Dermis lymphatic vessel endothelial cell (primary cell): ENCODE data around the gene HSF5. TPM values are rescaled to one million over a fixed set of nuclear protein-coding genes. Genes with fewer than 3 reads are reported as not detected.

Experiments used
- total RNA-seq: library from RNA; depleted of rRNA; stranded (reverse); fragments of >200 nt; gene quantifications from 2 replicates; pipeline ENCODE4 v1.2.1, GENCODE V29; 2014

The HSF5 gene, protein sequence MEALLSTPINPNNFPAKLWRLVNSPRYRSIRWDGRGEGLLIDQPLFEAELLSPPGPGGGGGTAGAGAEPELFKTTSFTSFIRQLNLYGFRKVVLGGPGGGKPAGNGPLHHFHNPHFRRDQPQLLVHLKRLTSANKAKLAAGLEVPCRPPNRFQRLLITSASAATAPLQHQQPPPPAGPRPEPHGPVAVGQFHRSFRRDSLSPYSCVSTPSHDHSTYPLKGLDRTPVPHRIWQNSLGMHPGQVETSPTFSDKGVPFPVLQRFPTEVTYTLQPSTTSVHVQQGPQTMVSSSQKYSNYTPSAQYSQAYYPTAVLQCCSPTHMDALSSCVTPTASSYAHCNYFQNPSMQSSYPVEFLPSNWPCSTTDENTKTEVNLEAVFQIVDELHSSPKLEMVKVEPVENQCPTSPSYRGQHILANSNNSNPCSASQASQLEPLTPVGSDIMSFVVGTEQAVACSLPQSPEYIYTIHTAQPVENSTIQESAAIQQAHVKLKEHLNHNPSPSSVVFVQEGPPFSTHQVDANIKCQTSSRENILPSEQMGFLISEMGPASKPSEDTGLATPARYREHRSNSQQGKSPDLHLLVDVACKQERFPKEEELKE
- under 0.01 TPM in 1 of 2 replicates, not detected in the other for total RNA-seq

DNA sequence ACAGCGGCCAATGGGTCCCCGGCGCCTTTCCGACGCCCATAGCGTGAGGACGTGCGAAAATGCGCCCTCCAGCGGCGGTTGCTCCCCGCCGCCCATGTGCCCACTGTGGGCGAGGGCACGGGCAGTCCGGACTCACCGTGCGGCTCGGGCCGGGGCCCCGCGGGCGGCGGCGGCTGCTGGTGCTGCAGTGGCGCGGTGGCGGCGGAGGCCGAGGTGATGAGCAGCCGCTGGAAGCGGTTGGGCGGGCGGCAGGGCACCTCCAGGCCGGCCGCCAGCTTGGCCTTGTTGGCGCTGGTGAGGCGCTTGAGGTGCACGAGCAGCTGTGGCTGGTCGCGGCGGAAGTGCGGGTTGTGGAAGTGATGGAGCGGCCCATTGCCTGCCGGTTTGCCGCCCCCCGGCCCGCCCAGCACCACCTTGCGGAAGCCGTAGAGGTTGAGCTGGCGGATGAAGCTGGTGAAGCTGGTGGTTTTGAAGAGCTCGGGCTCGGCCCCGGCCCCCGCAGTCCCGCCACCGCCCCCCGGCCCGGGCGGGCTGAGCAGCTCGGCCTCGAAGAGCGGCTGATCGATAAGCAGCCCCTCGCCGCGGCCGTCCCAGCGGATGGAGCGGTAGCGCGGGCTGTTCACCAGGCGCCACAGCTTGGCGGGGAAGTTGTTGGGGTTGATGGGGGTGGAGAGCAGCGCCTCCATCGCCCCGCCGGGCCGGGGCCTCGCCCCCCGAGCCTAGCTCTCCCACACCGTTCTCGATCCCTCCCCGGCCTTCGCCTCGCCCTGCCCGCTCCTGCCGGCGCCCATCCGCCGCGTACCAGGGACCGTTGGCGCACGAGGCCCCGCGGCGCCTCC, at the start of gene HSF5:
HSF5 (minus strand) TSS at position 820 of the 839 bp plus-strand sequence; CDS start at position 686, 134 bp downstream.

DNA sequence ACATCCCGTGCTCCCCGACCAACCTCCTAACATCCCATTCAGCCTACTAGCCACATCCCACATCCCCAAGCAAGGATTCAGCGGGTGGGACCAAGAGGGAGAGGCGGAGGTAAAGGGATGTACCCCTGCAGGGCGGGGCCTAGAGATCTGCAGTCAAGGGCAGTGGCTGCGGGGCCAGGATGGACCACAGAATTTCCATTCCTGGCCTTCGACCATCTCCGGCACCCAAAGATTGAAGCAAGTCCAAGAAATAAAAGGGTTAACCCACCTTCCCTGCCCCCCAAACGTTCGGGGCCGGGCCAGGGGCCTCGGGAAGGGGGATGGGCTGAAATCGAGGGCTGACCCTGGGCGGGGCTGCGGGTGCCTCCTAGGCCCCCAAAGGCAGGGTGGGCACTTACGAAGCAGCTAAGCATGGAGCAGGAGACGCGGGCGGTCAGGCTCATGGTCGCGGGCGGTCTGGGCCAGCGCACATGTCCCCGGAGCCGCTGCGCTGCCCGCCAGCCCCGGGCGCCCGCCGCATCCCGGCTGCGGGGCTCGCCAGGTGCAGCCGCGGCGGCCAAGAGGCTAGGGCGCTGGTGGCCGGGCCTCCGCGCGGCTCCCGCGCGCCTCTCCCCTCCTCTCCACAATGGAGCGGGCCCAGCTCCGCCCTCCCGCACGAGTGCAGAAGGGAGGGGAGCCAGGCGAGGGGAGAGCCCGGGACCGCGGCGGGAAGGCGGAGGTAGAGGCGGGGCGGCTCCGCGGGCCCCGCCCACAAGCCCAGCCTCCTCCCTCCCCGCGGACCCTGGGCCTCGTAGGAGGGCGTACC, 26.0 kb upstream of the HSF5 start, which contains the start of gene MTMR4:
MTMR4 (minus strand) TSS at position 674 of the 805 bp plus-strand sequence; CDS start at position 443, 231 bp downstream.

GRCh38 chr17:58417300-58418092, 70.7 kb downstream of the HSF5 start, which contains the start of gene RNF43:
TSS of gene RNF43 (minus strand) at chr17:58417534. CDS start at chr17:58415577, 1,957 bp downstream.

Other genes with a start within 250 kb of the HSF5 start
- under 0.01 TPM in 1 of 2 replicates, not detected in the other for gene LPO, start 249.8 kb downstream of the HSF5 start, total RNA-seq
- gene MPO, start 207.5 kb downstream of the HSF5 start, total RNA-seq, result not detected in 2 replicates
- gene TSPOAP1, start 159.6 kb downstream of the HSF5 start, total RNA-seq, result under 0.01 and 0.09 TPM in 2 replicates
- gene SUPT4H1, start 136.2 kb downstream of the HSF5 start, total RNA-seq, result 56.4 and 61.6 TPM in 2 replicates
- gene RNF43, start 70.9 kb downstream of the HSF5 start, total RNA-seq, result under 0.01 and 0.11 TPM in 2 replicates
- gene MTMR4, start 26.2 kb upstream of the HSF5 start, total RNA-seq, result 34.0 and 34.2 TPM in 2 replicates
- under 0.01 TPM in 2 replicates for gene TEX14, start 203.6 kb upstream of the HSF5 start, total RNA-seq
- gene RAD51C, start 204.2 kb upstream of the HSF5 start, total RNA-seq, result 8.3 and 13.7 TPM in 2 replicates